Parathyroid adenoma (tissue), 2 donors: Measurements from ENCODE around the gene DISC1.

Experiments
- H2AFZ ChIP-seq: fragments of 300-600 bp; sonication (generic); one replicate; pipeline ENCODE4 v1.7.0; 2017; ENCODE audit warnings: antibody characterized with exemption, mild to moderate bottlenecking
- H3K27ac ChIP-seq: fragments of 300-600 bp; sonication (generic); one replicate; pipeline ENCODE4 v1.7.0; 2017
- H3K27me3 ChIP-seq: fragments of 300-600 bp; sonication (generic); one replicate; pipeline ENCODE4 v1.7.0; 2017; ENCODE audit warnings: low read length; ENCODE audit not compliant: control insufficient read depth, insufficient read depth
- H3K36me3 ChIP-seq: fragments of 300-600 bp; sonication (generic); one replicate; pipeline ENCODE4 v1.7.0; 2017; ENCODE audit warnings: low read length; ENCODE audit not compliant: control insufficient read depth, insufficient read depth
- H3K4me1 ChIP-seq: fragments of 300-600 bp; sonication (generic); one replicate; pipeline ENCODE4 v1.7.0; 2017; ENCODE audit warnings: control low read depth
- H3K4me2 ChIP-seq: fragments of 300-600 bp; sonication (generic); one replicate; pipeline ENCODE4 v1.7.0; 2017; ENCODE audit warnings: low read length
- H3K4me3 ChIP-seq: fragments of 300-600 bp; sonication (generic); one replicate; pipeline ENCODE4 v1.7.0; 2017; ENCODE audit warnings: low read depth, low read length
- H3K79me2 ChIP-seq: fragments of 300-600 bp; sonication (generic); one replicate; pipeline ENCODE4 v1.7.0; 2017; ENCODE audit warnings: control low read depth
- H3K9ac ChIP-seq: fragments of 300-600 bp; sonication (generic); one replicate; pipeline ENCODE4 v1.7.0; 2017; ENCODE audit warnings: mild to moderate bottlenecking
- H3K9me3 ChIP-seq: fragments of 300-600 bp; sonication (generic); one replicate; pipeline ENCODE4 v1.7.0; 2017; ENCODE audit warnings: low read length; ENCODE audit not compliant: control insufficient read depth
- TF ChIP-seq, protein P1 (sequence below): fragments of 300-600 bp; sonication (generic); IDR thresholded peaks from one replicate; pipeline ENCODE4 v1.7.0; 2017; ENCODE audit warnings: antibody characterized with exemption, mild to moderate bottlenecking
- donor health status: primary hyperparathyroidism.

Gene DISC1

GRCh38 chr1:231583376-231583775 lies 43.2 kb upstream of the DISC1 start:
- Histone ChIP-seq H3K4me1 (no peaks in the 10 kb centered on the region), H3K9ac (no peak overlapping the region), H3K36me3 (no peaks in the 10 kb centered on the region), H3K4me3 (no peak overlapping the region), H3K27ac (no peak overlapping the region), H3K27me3 (no peaks in the 10 kb centered on the region), H2AFZ (no peak overlapping the region), H3K79me2 (no peaks in the 10 kb centered on the region), H3K9me3 (no peaks in the 10 kb centered on the region), H3K4me2 (no peak overlapping the region)
- TF ChIP-seq, protein P1, sequence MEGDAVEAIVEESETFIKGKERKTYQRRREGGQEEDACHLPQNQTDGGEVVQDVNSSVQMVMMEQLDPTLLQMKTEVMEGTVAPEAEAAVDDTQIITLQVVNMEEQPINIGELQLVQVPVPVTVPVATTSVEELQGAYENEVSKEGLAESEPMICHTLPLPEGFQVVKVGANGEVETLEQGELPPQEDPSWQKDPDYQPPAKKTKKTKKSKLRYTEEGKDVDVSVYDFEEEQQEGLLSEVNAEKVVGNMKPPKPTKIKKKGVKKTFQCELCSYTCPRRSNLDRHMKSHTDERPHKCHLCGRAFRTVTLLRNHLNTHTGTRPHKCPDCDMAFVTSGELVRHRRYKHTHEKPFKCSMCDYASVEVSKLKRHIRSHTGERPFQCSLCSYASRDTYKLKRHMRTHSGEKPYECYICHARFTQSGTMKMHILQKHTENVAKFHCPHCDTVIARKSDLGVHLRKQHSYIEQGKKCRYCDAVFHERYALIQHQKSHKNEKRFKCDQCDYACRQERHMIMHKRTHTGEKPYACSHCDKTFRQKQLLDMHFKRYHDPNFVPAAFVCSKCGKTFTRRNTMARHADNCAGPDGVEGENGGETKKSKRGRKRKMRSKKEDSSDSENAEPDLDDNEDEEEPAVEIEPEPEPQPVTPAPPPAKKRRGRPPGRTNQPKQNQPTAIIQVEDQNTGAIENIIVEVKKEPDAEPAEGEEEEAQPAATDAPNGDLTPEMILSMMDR, result no peak

DNA sequence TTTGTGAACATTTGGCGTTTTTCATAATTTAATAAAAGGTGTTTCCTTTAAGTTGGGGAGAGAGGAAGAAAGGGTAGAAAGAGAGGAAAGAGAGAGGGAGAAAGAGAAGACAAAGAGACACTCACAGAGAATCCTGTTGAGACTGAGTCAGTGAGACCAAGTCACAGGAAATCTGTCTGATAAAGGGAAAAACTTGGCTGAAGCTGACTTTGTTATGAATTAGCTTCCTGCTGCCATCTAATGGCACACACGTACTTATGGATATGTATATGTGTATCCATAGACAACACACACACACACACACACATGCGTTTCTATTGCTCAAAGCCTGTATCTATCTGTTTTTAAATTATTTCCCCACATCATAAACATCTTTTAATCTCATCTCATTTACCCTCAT lies 42.5 kb upstream of the DISC1 start:
- Histone ChIP-seq H3K9ac (no peak overlapping the region), H3K79me2 (no peaks in the 10 kb centered on the region), H3K4me2 (no peak overlapping the region), H3K4me3 (no peak overlapping the region), H2AFZ (no peak overlapping the region), H3K9me3 (no peaks in the 10 kb centered on the region), H3K27me3 (no peaks in the 10 kb centered on the region), H3K27ac (no peak overlapping the region), H3K36me3 (no peaks in the 10 kb centered on the region), H3K4me1 (no peaks in the 10 kb centered on the region)
- TF ChIP-seq, protein P1, result no peak

- no peak overlapping the region for H3K4me2 ChIP-seq
- H2AFZ ChIP-seq, result no peak overlapping the region
- H3K36me3 ChIP-seq, result no peaks in the 10 kb centered on the region
- H3K27ac ChIP-seq, result no peak overlapping the region
- TF ChIP-seq, protein P1, result no peak
- H3K9me3 ChIP-seq, result no peaks in the 10 kb centered on the region
- H3K4me3 ChIP-seq, result no peak overlapping the region
- H3K79me2 ChIP-seq, result no peaks in the 10 kb centered on the region
- no peaks in the 10 kb centered on the region for H3K4me1 ChIP-seq
- H3K9ac ChIP-seq, result no peak overlapping the region
- H3K27me3 ChIP-seq, result no peaks in the 10 kb centered on the region
Observed at GRCh38 chr1:231584921-231585320, 41.7 kb upstream of the DISC1 start.

GRCh38 chr1:231590453-231591198 lies 36.0 kb upstream of the DISC1 start:
- no peaks in the 10 kb centered on the region for H3K36me3 ChIP-seq
- H3K79me2 ChIP-seq, result no peaks in the 10 kb centered on the region
- no peaks in the 10 kb centered on the region for H3K9me3 ChIP-seq
- no peaks in the 10 kb centered on the region for H3K27me3 ChIP-seq
- H2AFZ ChIP-seq, result no peak overlapping the region
- no peak overlapping the region for H3K4me3 ChIP-seq
- TF ChIP-seq, protein P1, result peak; percentile 28
- no peak overlapping the region for H3K27ac ChIP-seq
- no peak overlapping the region for H3K4me2 ChIP-seq
- no peak overlapping the region for H3K9ac ChIP-seq
- no peaks in the 10 kb centered on the region for H3K4me1 ChIP-seq

GRCh38 chr1:231591466-231591865 lies 35.1 kb upstream of the DISC1 start:
- no peak overlapping the region for H3K27ac ChIP-seq
- no peaks in the 10 kb centered on the region for H3K79me2 ChIP-seq
- H2AFZ ChIP-seq, result no peak overlapping the region
- no peaks in the 10 kb centered on the region for H3K36me3 ChIP-seq
- no peak overlapping the region for H3K4me3 ChIP-seq
- H3K9me3 ChIP-seq, result no peaks in the 10 kb centered on the region
- no peaks in the 10 kb centered on the region for H3K4me1 ChIP-seq
- H3K9ac ChIP-seq, result no peak overlapping the region
- no peaks in the 10 kb centered on the region for H3K27me3 ChIP-seq
- H3K4me2 ChIP-seq, result no peak overlapping the region
- TF ChIP-seq, protein P1, result no peak
